HG02840 (cell line): ENCODE measurements around the gene C1orf35.

ENCODE experiments used
- ATAC-seq: cut with Tn5 transposase; IDR thresholded peaks from one replicate; pipeline ENCODE4 v1.9.1; 2021; ENCODE audit warnings: mild to moderate bottlenecking, moderate library complexity, moderate number of reproducible peaks; ENCODE audit not compliant: unreplicated experiment, low FRiP score

C1orf35 gene

GRCh38 chr1:228096416-228097332, 6.5 kb downstream of the C1orf35 start:
- no peak for ATAC-seq

DNA sequence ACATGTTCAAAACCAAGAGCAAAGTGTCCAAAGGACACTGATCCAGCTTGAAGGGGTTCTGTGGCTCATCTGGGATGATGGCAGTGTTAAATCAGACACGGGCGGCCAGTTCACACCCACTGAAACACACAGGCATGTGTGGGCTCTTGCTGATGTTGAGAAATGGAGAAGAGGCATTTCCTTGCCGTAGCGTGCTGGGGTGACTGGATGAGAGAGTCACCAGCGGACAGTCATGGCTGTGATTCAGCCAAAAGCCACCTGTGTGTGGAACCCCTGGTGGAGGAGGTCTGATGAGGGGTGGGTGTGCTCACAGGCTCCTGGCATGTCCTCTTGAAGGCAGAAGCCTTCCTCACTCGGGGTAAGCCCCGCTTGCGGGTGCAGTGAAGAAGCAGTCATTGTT, 7.2 kb downstream of the C1orf35 start:
- no peak for ATAC-seq

DNA sequence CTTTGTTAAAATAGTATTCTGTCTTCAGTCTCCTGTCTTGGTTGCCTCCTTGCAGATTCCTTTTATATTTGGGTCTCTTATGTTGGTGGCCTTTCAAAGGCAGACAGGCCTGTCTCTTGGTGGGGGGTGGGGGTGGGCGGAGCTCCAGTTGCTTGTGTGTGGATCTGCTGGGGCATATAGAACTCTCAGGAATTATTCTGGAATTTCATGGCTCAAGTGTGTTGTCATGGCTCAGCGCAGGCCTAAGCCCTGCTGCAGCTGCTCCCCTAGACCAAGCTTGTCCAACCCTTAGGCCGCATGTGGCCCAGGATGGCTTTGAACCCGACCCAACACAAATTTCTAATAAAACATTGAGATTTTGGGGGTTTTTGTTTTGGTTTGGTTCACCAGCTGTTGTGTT, 8.0 kb downstream of the C1orf35 start:
- no peak for ATAC-seq

GRCh38 chr1:228094432-228095016, 8.6 kb downstream of the C1orf35 start:
- no peak for ATAC-seq

- no peak for ATAC-seq
Measured at GRCh38 chr1:228093050-228093906, 9.8 kb downstream of the C1orf35 start.

DNA sequence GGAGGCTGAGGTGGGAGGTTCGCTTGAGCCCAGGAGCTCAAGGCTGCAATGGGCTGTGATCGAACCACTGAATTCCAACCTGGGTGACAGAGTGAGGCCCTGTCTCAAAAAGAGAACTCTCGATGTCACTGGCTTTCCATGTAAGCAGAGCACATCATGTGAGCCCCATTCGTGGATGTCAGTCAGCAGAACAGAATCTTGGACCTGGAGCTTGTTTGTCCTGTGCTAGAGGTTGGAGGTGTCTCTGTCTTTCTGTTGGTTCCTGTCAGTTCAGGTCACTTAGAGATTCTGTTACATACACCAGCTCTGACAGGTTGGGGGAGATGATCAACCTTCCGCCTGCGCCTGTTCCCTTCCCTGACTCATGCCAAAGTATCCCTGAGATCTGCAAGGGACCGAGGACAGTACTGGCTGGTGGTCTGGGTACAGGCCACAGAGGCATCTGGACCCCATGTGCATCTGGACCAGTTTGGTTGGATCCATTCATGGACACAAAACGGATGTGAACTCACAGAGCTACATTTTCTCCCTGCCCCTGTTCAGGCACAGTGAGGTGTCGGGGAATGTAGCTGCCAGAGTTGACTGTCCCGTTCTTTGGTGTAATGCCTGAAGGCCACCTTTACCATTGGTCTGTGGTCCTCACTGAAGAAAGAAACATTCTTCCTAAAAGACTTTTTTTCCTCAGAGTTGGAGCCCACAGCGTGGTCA, 10.6 kb downstream of the C1orf35 start:
- ATAC-seq: no peak

DNA sequence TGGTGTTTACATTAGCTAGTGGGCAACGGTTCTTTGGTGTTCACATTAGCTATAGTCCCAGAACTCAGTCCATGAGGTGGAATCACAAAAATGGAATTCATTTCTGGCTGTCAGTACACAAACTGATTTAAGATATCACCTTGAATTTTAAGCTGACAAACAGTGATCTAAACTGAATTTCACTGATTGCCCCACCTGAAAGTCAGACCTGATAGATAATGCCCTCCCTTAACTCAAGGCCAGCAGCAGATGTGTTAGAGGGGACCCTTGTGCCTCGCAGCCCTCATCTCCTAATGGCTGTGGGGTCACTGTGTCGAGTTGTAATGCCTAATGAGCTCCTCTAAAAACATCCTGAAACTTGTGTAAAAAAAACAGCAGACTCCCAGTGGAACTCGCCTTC, 12.0 kb downstream of the C1orf35 start:
- ATAC-seq: no peak

DNA sequence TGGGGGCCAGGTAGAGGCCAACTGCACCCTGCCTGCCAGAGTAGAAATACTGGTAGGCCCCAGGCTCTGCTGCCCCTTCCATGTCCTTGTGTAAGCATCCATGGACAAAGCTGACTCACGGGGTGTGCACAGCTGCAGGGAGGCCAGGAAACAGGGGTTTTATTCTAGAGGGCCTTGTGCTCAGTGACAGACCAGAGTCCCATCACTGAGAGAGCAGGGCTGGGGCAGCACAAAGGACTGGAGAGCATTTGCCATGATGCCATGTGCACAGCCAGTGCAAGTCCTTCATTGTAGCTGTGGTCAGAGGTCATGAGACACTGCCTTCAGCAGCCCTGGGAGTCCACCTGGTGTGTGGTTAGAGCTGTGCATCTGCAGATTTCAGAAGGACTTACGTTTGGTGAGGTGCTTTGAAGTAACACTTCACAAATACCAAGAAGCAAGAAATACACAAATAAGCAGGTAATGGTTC, 12.5 kb downstream of the C1orf35 start:
- ATAC-seq: no peak

- ATAC-seq: no peak
Measured at GRCh38 chr1:228089519-228090380, 13.4 kb downstream of the C1orf35 start.

DNA sequence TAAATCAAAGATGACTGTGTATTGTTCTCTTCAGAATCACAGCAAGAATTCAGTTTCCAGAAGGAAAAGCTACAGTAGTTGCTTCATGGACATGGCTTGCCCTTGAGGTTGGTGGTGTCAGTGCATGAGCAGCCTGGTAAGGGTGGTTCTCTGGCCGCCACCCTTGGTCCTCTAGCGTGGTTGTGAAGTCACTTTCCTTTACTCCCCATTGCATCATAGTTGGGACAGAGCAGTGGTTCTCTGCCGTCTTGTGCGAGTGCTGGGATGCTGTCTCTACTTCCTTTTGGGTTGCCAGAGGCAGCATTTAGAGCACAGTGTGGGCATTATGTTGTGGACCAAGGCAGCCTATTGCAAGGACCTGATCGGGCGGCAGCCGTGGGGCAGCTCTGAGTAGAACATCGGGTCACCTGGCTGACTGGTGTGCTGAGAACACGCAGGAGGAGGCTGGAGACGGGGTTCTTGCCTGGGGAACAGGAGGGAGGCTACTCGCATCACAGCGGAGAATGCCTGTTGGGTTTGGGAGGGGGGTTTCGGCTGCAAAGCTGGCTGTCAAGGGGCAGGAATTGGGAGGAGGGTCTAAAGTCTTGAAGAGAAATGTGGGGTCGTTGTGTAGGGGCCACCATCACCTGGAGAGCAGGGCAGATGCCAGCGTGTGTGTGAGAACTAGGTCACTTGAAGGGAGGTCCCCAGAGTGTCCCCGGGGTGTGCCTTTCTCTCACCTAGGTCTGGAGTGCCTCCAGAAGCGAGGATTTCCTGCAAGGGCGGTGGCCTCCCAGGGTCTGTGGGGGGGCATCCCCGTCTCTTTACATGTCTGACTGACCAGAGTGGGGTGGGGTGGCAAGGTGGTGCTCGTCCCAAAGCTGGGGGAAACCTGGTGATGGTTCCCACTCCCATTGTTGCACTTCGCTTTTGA, 14.3 kb downstream of the C1orf35 start:
- no peak for ATAC-seq

GRCh38 chr1:228087771-228088251, 15.3 kb downstream of the C1orf35 start:
- ATAC-seq: no peak

- ATAC-seq: no peak
Measured at GRCh38 chr1:228085287-228085951, 17.7 kb downstream of the C1orf35 start.

DNA sequence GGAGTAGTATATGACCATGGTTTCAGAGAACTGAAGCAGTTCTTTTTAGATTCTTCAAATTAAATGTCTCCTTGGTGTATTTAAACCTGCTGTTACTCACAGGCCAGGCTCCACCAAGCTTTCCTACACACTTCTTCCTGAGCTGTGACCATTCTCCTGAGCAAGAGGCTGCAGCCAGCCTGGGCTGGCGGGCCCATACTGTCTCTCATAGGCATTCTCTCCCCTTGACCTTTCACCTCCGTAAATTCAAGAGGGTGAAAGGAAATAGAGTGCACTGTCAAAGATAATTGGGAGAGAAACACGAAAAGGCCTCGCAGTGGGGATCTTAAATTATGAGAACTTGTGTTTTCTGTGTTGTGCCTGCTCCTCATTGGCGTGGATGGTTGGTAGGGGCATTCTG, 18.3 kb downstream of the C1orf35 start:
- no peak for ATAC-seq

DNA sequence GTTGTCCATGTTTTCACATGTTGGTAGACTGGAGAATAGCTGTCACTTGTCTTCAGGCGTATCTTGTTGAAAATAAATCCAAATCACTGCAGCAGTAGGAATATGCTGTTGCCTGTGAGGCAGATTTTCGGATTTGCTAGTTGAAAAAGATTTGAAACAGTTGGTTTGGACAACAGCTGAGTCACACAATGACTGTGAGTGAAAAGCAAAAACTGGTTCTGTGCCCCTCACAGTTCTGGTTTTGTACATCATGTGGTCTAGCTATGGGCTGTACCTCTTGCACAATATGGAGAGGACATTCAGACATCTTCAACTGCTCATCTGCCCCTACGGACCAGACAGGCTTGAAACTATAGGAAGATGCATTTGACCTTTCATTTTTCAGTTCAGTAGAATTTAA, 18.8 kb downstream of the C1orf35 start:
- ATAC-seq: no peak

DNA sequence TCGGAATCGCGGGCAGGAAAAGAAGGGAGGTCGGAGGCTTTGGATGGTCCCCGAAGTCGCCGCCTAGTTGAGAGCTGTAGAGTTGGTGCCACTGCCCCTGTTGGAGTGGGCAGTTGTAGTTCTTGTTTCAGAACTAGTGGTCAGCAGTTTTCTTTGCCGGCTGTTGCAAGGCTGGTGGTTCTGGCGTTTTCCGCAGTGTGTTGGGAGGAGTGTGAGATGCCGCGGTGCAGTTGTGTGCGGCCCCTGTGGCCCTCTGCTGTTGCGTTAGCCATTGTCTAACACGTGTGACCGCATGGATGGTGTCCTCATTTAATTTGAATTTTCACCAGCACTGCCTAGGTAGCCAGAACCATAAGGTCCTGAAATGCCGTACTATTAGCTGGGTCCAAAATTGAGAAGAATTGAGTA, 19.2 kb downstream of the C1orf35 start:
- no peak for ATAC-seq

DNA sequence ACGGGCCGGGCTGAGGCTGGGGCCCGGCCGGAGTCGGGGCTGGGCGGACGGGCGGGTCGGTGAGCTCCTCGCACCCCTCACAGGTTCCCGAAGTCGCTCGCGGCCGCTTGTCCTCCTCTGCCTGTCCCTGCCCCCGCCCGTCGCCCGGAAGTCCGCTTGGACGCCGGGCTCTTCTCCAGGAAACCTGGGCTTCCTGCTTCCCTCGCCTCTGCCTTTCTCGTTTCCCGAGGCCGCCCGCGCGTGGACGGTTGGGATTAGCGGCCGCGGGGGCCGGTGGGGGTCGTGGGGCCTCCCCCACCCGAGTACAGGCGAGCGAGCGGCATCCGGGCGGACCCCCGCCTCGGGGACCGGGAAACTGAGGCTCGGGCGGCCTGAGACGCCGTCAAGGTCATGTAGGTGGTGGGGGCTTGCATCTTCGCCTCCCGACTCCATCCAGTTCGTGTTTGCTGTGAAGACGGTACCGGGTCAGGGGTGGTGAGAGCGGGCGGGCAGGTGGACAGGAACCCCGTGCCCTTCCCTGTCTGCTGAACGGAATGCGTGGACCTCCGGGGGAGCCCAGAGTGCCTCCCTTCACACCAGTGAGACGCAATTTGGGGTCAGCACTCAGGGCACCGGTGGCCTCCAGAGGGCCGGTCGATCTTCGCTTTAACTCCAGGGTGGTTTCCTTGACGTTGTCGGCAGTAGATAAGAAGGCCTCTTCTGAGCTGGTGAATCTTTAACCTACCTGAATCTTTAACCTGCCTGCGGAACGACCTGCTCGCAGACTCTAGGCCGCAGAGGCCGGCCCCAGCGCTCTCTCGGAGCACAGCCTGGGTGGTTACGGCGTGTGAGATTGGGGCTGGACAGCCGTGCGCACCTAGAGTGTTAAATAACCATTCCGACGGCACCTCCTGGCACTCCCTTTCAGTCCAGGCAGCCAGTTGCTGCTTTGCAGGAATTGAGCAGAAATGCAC, 19.9 kb downstream of the C1orf35 start:
- ATAC-seq: peak; percentile 21
